Esophagus squamous epithelium (tissue), 5 donors: ENCODE results near the gene LPAR2. TPM values are rescaled to one million over a fixed set of nuclear protein-coding genes. Genes with fewer than 3 reads are reported as not detected.

Source experiments
- DNase-seq: peaks from one replicate; lab custom pipeline; 2025; lab: John Stamatoyannopoulos, UW
- H3K27ac ChIP-seq, 4 donors: fragments of 200-600 bp; sonication (generic); one replicate each; pipeline ENCODE4 v1.5.1; 2016 to 2019; ENCODE audit warnings: mild to moderate bottlenecking in 1 of 4
- H3K27me3 ChIP-seq, 4 donors: fragments of 200-600 bp; sonication (generic); 1 replicate in 3 of 4; 2 replicates in 1 of 4; pipeline versions ENCODE4 v1.5.1 to v1.6.0; 2017 to 2021; ENCODE audit warnings: antibody characterized with exemption in 1 of 4
- H3K36me3 ChIP-seq, 3 donors: fragments of 200-600 bp; sonication (generic); one replicate each; pipeline ENCODE4 v1.5.1; 2016 to 2019
- H3K4me1 ChIP-seq, 3 donors: fragments of 200-600 bp; sonication (generic); one replicate each; pipeline ENCODE4 v1.5.1; 2017 to 2019
- H3K4me3 ChIP-seq, 4 donors: fragments of 200-600 bp; sonication (generic); 1 replicate in 3 of 4; 2 replicates in 1 of 4; pipeline ENCODE4 v1.5.1; 2016 to 2019; ENCODE audit warnings: mild to moderate bottlenecking in 2 of 4, moderate library complexity in 1 of 4
- H3K9me3 ChIP-seq, 3 donors: fragments of 200-600 bp; sonication (generic); one replicate each; pipeline ENCODE4 v1.5.1; 2016 to 2019
- POLR2A ChIP-seq, 4 donors: fragments of 450-650 bp; IDR thresholded peaks; one replicate each; pipeline ENCODE4 v1.6.1; 2017; ENCODE audit warnings: antibody characterized with exemption in 4 of 4, mild to moderate bottlenecking in 4 of 4, moderate library complexity in 3 of 4
- WGBS, 2 donors: methylation state at CpG; one replicate each; pipeline ENCODE4 v1.1.5; 2018; 5-methylcytosine and 5-hydroxymethylcytosine counted together
- intact Hi-C: fragments of 100-400 bp; cut with DNase I; formaldehyde crosslinking; loops from one replicate; pipeline ENCODE4 v1.15.0; 2022
- total RNA-seq, 4 donors: library from RNA; depleted of rRNA; stranded (reverse); fragments of >200 nt; gene quantifications; one replicate each; pipeline ENCODE4 v1.1.0, GENCODE V29; 2016
- TF ChIP-seq, protein P1 (sequence below), 6 experiments: fragments of 450-650 bp in 4 of 6; fragments of 200-600 bp in 2 of 6; sonication (generic) in 2 of 6; IDR thresholded peaks; one replicate each; pipeline ENCODE4 v1.5.1; 2016 to 2019; ENCODE audit warnings: antibody characterized with exemption in 6 of 6, mild to moderate bottlenecking in 4 of 6, moderate library complexity in 4 of 6
- donor health status: DM: yes; HTN: yes; CAD: no.

Gene LPAR2
- total RNA-seq, 4 donors from 2014 or later: 7.6 to 13.1 (median 9.5) TPM

DNA sequence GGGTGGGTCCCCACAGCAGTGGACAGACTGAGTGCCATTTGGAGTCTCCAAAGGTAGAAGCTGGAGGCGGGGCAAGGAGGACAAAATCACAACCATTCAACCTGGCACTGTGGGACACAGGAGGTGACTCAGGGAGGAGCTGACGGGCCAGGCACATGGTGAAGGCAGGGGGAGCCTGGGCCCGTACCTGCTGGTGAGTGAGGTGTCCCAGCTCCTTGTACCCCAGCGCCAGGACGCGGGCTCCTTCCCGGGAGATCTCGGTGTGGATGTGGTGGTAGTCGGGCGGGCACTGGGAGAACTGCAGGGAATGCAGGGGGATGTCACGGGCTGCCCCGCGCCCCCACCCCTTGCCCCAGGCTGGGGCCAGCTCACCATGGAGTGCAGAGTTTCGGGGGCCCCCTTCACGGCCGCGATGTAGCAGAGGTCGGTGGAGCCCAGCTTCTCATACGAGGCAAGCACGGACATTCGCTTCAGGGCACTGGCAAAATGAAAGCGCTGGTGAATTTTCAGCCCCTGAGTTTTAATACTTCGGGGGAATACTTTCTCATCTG lies 25.7 kb upstream of the LPAR2 start:
- Histone ChIP-seq H3K9me3 (no peaks in the 10 kb centered on the region), H3K4me1 (peaks cover 0 to 1% (median 0%) of the 10 kb centered on the region in 3 donors), H3K27me3 (no peaks in the 10 kb centered on the region), H3K4me3 (no peak overlapping the region), H3K36me3 (peaks cover 55 to 100% (median 76%) of the 10 kb centered on the region in 3 donors), H3K27ac (no peak overlapping the region)
- intact Hi-C loops: no loop called here
- no peak for DNase-seq
- WGBS, 2 donors: 96% methylated on average over 13 to 18 of the region's 23 CpGs
- TF ChIP-seq, protein P1, sequence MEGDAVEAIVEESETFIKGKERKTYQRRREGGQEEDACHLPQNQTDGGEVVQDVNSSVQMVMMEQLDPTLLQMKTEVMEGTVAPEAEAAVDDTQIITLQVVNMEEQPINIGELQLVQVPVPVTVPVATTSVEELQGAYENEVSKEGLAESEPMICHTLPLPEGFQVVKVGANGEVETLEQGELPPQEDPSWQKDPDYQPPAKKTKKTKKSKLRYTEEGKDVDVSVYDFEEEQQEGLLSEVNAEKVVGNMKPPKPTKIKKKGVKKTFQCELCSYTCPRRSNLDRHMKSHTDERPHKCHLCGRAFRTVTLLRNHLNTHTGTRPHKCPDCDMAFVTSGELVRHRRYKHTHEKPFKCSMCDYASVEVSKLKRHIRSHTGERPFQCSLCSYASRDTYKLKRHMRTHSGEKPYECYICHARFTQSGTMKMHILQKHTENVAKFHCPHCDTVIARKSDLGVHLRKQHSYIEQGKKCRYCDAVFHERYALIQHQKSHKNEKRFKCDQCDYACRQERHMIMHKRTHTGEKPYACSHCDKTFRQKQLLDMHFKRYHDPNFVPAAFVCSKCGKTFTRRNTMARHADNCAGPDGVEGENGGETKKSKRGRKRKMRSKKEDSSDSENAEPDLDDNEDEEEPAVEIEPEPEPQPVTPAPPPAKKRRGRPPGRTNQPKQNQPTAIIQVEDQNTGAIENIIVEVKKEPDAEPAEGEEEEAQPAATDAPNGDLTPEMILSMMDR (IDR thresholded peaks at IDR 0.05): no peak
- TF ChIP-seq POLR2A (IDR thresholded peaks at IDR 0.05): no peak

- intact Hi-C loops: no loop called here
- Histone ChIP-seq H3K9me3 (no peaks in the 10 kb centered on the region), H3K4me1 (no peaks in the 10 kb centered on the region), H3K4me3 (no peak overlapping the region), H3K27me3 (no peaks in the 10 kb centered on the region), H3K36me3 (peaks cover 55 to 100% (median 71%) of the 10 kb centered on the region in 3 donors), H3K27ac (no peak overlapping the region)
- TF ChIP-seq, protein P1 (IDR thresholded peaks at IDR 0.05): no peak
- TF ChIP-seq POLR2A (IDR thresholded peaks at IDR 0.05): no peak
- no peak for DNase-seq
- WGBS, 2 donors: 84 to 97% methylated on average over 6 to 14 of the region's 24 CpGs
Measured at GRCh38 chr19:19652482-19653295, 24.7 kb upstream of the LPAR2 start.

DNA sequence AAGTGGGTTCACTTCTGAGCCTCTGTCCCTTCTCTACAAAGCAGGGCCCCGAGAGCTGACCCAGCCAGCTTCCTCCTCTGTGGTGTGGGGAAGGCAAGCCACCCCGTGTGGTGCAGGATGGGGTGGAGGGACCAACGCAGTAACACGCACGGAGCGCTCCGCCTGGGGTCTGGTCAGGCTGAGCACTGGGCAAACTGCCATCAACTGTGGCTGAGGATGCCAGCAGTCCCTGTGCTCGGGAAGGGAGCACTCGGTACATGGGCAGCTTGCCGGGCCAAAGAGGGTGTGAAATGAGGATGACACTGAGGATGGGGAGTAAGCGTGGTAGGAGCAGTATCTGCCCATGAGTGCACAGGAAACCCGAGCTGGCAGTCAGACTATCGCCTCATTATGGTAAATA lies 23.1 kb upstream of the LPAR2 start:
- H3K4me3 ChIP-seq: no peak overlapping the region
- no peak overlapping the region for H3K27ac ChIP-seq
- H3K9me3 ChIP-seq: no peaks in the 10 kb centered on the region
- no peaks in the 10 kb centered on the region for H3K27me3 ChIP-seq
- H3K36me3 ChIP-seq: peaks cover 58 to 100% (median 70%) of the 10 kb centered on the region in 3 donors
- no peaks in the 10 kb centered on the region for H3K4me1 ChIP-seq
- no peak for TF ChIP-seq POLR2A (IDR thresholded peaks at IDR 0.05)
- TF ChIP-seq, protein P1 (IDR thresholded peaks at IDR 0.05): no peak
- WGBS, 2 donors: 65 to 100% methylated on average over 1 to 6 of the region's 13 CpGs
- intact Hi-C loops: no loop called here
- no peak for DNase-seq

GRCh38 chr19:19650331-19650730 lies 22.3 kb upstream of the LPAR2 start:
- 82 to 83% methylated on average over 3 to 4 of the region's 9 CpGs for WGBS, 2 donors
- H3K36me3 ChIP-seq: peaks cover 58 to 100% (median 70%) of the 10 kb centered on the region in 3 donors

More at GRCh38 chr19:19650331-19650730, 22.3 kb upstream of the LPAR2 start:
- TF ChIP-seq POLR2A (IDR thresholded peaks at IDR 0.05): no peak
- TF ChIP-seq, protein P1 (IDR thresholded peaks at IDR 0.05): no peak
- no peak for DNase-seq
- Histone ChIP-seq H3K4me1 (no peaks in the 10 kb centered on the region), H3K27me3 (no peaks in the 10 kb centered on the region), H3K9me3 (no peaks in the 10 kb centered on the region), H3K4me3 (no peak overlapping the region), H3K27ac (no peak overlapping the region)
- intact Hi-C loops: no loop called here
